GM21723 (cell line): ENCODE measurements around the gene ATP9B.
A peak's percentile ranks its signal among the peaks of the same experiment; 100 is the strongest.

ENCODE experiments used
- ATAC-seq: cut with Tn5 transposase; IDR thresholded peaks from one replicate; pipeline ENCODE4 v1.9.1; 2021; ENCODE audit warnings: mild to moderate bottlenecking, moderate library complexity; ENCODE audit not compliant: unreplicated experiment

ATP9B gene

GRCh38 chr18:79068937-79069716, at the start of gene ATP9B:
TSS of gene ATP9B (plus strand) at chr18:79069394. CDS start at chr18:79069411, 17 bp downstream.
- ATAC-seq: peak; percentile 87

- no peak for ATAC-seq
Measured at GRCh38 chr18:79019881-79020280, 49.3 kb upstream of the ATP9B start.

- no peak for ATAC-seq
Measured at GRCh38 chr18:79022603-79023002, 46.6 kb upstream of the ATP9B start.

GRCh38 chr18:79026491-79026890, 42.7 kb upstream of the ATP9B start:
- no peak for ATAC-seq

GRCh38 chr18:79030680-79031079, 38.5 kb upstream of the ATP9B start:
- ATAC-seq: no peak

- ATAC-seq: no peak
Measured at GRCh38 chr18:79042276-79042675, 26.9 kb upstream of the ATP9B start.

- no peak for ATAC-seq
Measured at GRCh38 chr18:79043288-79043687, 25.9 kb upstream of the ATP9B start.

GRCh38 chr18:79046522-79046921, 22.7 kb upstream of the ATP9B start:
- no peak for ATAC-seq

- ATAC-seq: no peak
Measured at GRCh38 chr18:79047556-79048244, 21.5 kb upstream of the ATP9B start.

GRCh38 chr18:79048245-79048632, 21.0 kb upstream of the ATP9B start:
- ATAC-seq: no peak

GRCh38 chr18:79049506-79049905, 19.7 kb upstream of the ATP9B start:
- ATAC-seq: no peak

GRCh38 chr18:79050005-79050404, 19.2 kb upstream of the ATP9B start:
- ATAC-seq: no peak

- ATAC-seq: no peak
Measured at GRCh38 chr18:79056827-79057367, 12.3 kb upstream of the ATP9B start.

- peak; percentile 87 for ATAC-seq
Measured at GRCh38 chr18:79058007-79058406, 11.2 kb upstream of the ATP9B start.

GRCh38 chr18:79062806-79063205, 6.4 kb upstream of the ATP9B start:
- no peak for ATAC-seq

- no peak for ATAC-seq
Measured at GRCh38 chr18:79064228-79064627, 5.0 kb upstream of the ATP9B start.

GRCh38 chr18:79065802-79066201, 3.4 kb upstream of the ATP9B start:
- ATAC-seq: no peak

GRCh38 chr18:79067611-79068010, 1.6 kb upstream of the ATP9B start:
- ATAC-seq: no peak

- peak; percentile 40 for ATAC-seq
Measured at GRCh38 chr18:79068341-79068936, 755 bp upstream of the ATP9B start.

- no peak for ATAC-seq
Measured at GRCh38 chr18:79069717-79070151, 540 bp downstream of the ATP9B start.

GRCh38 chr18:79070486-79070885, 1.3 kb downstream of the ATP9B start:
- no peak for ATAC-seq

GRCh38 chr18:79071037-79071436, 1.8 kb downstream of the ATP9B start:
- ATAC-seq: no peak
